ENCODE measurements around the gene IMPDH1. TPM values are rescaled to one million over a fixed set of nuclear protein-coding genes. Genes with fewer than 3 reads are reported as not detected.

IMPDH1 gene
- total RNA-seq, 3 donors from 2014 or later, result 31.8 to 68.8 (median 58.2) TPM

- intact Hi-C loops (cut with DNase I; ENCODE audit: low total_unique reads), result no loop called here
- H3K4me1 ChIP-seq, result no peaks in the 10 kb centered on the region
- no peak for TF ChIP-seq CTCF (IDR thresholded peaks at IDR 0.05)
- no peak for TF ChIP-seq POLR2AphosphoS5 (IDR thresholded peaks at IDR 0.05)
- no peak for TF ChIP-seq POLR2A (IDR thresholded peaks at IDR 0.05)
- no peaks in the 10 kb centered on the region for H3K9me3 ChIP-seq
- no peak for DNase-seq (ENCODE audit: low spot score in 2 of 2)
- H3K27me3 ChIP-seq, result no peaks in the 10 kb centered on the region
- H3K36me3 ChIP-seq, result no peaks in the 10 kb centered on the region
- no peak overlapping the region for H3K4me3 ChIP-seq
- no peak overlapping the region for H3K27ac ChIP-seq
Observed at GRCh38 chr7:128366300-128366699, 43.5 kb downstream of the IMPDH1 start.

GRCh38 chr7:128365432-128365831, 44.4 kb downstream of the IMPDH1 start:
- TF ChIP-seq CTCF (IDR thresholded peaks at IDR 0.05) (no peak), POLR2A (IDR thresholded peaks at IDR 0.05) (no peak)
- DNase-seq (ENCODE audit: low spot score in 2 of 2), result no peak
- H3K27me3 ChIP-seq, result no peaks in the 10 kb centered on the region
- H3K36me3 ChIP-seq, result no peaks in the 10 kb centered on the region
- H3K27ac ChIP-seq, result no peak overlapping the region
- no peak overlapping the region for H3K4me3 ChIP-seq
- H3K4me1 ChIP-seq, result peaks cover 0 to 4% of the 10 kb centered on the region in 2 donors
- H3K9me3 ChIP-seq, result no peaks in the 10 kb centered on the region
- intact Hi-C loops (cut with DNase I; ENCODE audit: low total_unique reads), result no loop called here

- Histone ChIP-seq H3K4me3 (no peak overlapping the region), H3K27me3 (no peaks in the 10 kb centered on the region), H3K9me3 (no peaks in the 10 kb centered on the region), H3K4me1 (peaks cover 0 to 4% of the 10 kb centered on the region in 2 donors), H3K36me3 (no peaks in the 10 kb centered on the region), H3K27ac (no peak overlapping the region)
- intact Hi-C loops (cut with DNase I; ENCODE audit: low total_unique reads), result no loop called here
- DNase-seq (ENCODE audit: low spot score in 2 of 2), result no peak
- TF ChIP-seq CTCF (IDR thresholded peaks at IDR 0.05) (no peak), POLR2AphosphoS5 (IDR thresholded peaks at IDR 0.05) (no peak), POLR2A (IDR thresholded peaks at IDR 0.05) (no peak)
Observed at GRCh38 chr7:128364166-128364870, 45.5 kb downstream of the IMPDH1 start.

GRCh38 chr7:128363261-128363721, 46.5 kb downstream of the IMPDH1 start:
- Histone ChIP-seq H3K27me3 (no peaks in the 10 kb centered on the region), H3K27ac (no peak overlapping the region), H3K9me3 (no peaks in the 10 kb centered on the region), H3K4me3 (no peak overlapping the region), H3K36me3 (no peaks in the 10 kb centered on the region), H3K4me1 (peaks cover 0 to 4% of the 10 kb centered on the region in 2 donors)
- DNase-seq (ENCODE audit: low spot score in 2 of 2), result no peak
- TF ChIP-seq POLR2AphosphoS5 (IDR thresholded peaks at IDR 0.05), result no peak
- no peak for TF ChIP-seq POLR2A (IDR thresholded peaks at IDR 0.05)
- TF ChIP-seq CTCF (IDR thresholded peaks at IDR 0.05), result no peak
- intact Hi-C loops (cut with DNase I; ENCODE audit: low total_unique reads), result no loop called here

GRCh38 chr7:128362670-128363069, 47.1 kb downstream of the IMPDH1 start:
- DNase-seq (ENCODE audit: low spot score in 2 of 2), result no peak
- no peak overlapping the region for H3K27ac ChIP-seq
- TF ChIP-seq POLR2A (IDR thresholded peaks at IDR 0.05), result no peak
- TF ChIP-seq POLR2AphosphoS5 (IDR thresholded peaks at IDR 0.05), result no peak
- TF ChIP-seq CTCF (IDR thresholded peaks at IDR 0.05), result no peak
- H3K27me3 ChIP-seq, result no peaks in the 10 kb centered on the region
- H3K36me3 ChIP-seq, result no peaks in the 10 kb centered on the region
- peaks cover 0 to 4% of the 10 kb centered on the region in 2 donors for H3K4me1 ChIP-seq
- no peak overlapping the region for H3K4me3 ChIP-seq
- intact Hi-C loops (cut with DNase I; ENCODE audit: low total_unique reads), result no loop called here
- H3K9me3 ChIP-seq, result no peaks in the 10 kb centered on the region
